Activated T-helper 17 cell treated with anti-CD3 and anti-CD28 coated beads, Interleukin-2, amount 50 U/mL, for 72 hours (primary cell): ENCODE results near the gene MAD2L1. TPM values are rescaled to one million over a fixed set of nuclear protein-coding genes. Genes with fewer than 3 reads are reported as not detected.
A peak's percentile ranks its signal among the peaks of the same experiment; 100 is the strongest.
"Not testable (repeated sequence)": the region's sequence is repeated elsewhere in the genome, so short reads cannot be mapped to it uniquely, and the experiment has no call there.

Source experiments
- ATAC-seq: fragments of 150-1000 bp; cut with Tn5 transposase; replicated peaks from 2 replicates; pipeline ENCODE4 v1.10.0; 2021; ENCODE audit warnings: mild to moderate bottlenecking, moderate library complexity
- H3K27ac Mint-ChIP-seq: one replicate; pipeline ENCODE4 v1.8.0; 2022; ENCODE audit warnings: mixed read lengths
- H3K27me3 Mint-ChIP-seq: one replicate; pipeline ENCODE4 v1.8.0; 2022; ENCODE audit warnings: mixed read lengths
- H3K36me3 Mint-ChIP-seq: one replicate; pipeline ENCODE4 v1.8.0; 2022; ENCODE audit warnings: low read depth, mild to moderate bottlenecking, mixed read lengths
- H3K4me1 Mint-ChIP-seq: one replicate; pipeline ENCODE4 v1.8.0; 2022; ENCODE audit warnings: mixed read lengths
- H3K4me3 Mint-ChIP-seq: one replicate; pipeline ENCODE4 v1.8.0; 2022; ENCODE audit warnings: mild to moderate bottlenecking, mixed read lengths
- H3K9me3 Mint-ChIP-seq: one replicate; pipeline ENCODE4 v1.8.0; 2022; ENCODE audit warnings: mixed read lengths
- total RNA-seq, 2 donors: library from RNA; stranded (reverse); gene quantifications; one replicate each; pipeline ENCODE4 v1.2.3, GENCODE V29; 2022

MAD2L1 gene
- total RNA-seq, 2 donors from 2014 or later: 61.0 to 89.7 TPM

DNA sequence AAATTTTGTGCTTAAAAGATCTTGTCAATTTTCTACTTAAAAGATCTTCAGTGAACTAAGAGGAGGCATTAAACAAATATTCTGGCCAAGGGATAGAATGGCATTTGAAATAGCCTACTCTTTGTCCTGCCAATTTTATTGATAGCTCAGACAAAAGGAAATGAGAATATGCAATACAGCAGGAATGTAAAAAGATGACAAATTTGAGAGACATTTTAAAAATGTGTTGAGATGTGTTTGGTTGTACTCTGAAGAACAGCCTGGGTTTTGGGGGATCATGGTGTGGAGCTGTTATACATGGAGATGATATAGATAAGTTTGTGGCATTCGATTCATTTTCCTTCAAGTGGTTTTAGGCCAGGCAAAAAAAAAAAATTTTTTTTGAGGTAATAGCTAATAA is 11.6 kb upstream of the MAD2L1 start:
- H3K4me3 Mint-ChIP-seq: no peak overlapping the region
- H3K27me3 Mint-ChIP-seq: no peaks in the 10 kb centered on the region
- ATAC-seq: no peak
- no peak overlapping the region for H3K27ac Mint-ChIP-seq
- H3K9me3 Mint-ChIP-seq: no peaks in the 10 kb centered on the region
- H3K36me3 Mint-ChIP-seq: no peaks in the 10 kb centered on the region
- no peaks in the 10 kb centered on the region for H3K4me1 Mint-ChIP-seq

GRCh38 chr4:120071192-120071795 is 4.6 kb upstream of the MAD2L1 start:
- Mint-ChIP-seq H3K4me3 (no peak overlapping the region), H3K9me3 (no peaks in the 10 kb centered on the region), H3K36me3 (peaks cover 15% of the 10 kb centered on the region), H3K27ac (no peak overlapping the region), H3K4me1 (peaks cover 16% of the 10 kb centered on the region), H3K27me3 (no peaks in the 10 kb centered on the region)
- no peak for ATAC-seq

DNA sequence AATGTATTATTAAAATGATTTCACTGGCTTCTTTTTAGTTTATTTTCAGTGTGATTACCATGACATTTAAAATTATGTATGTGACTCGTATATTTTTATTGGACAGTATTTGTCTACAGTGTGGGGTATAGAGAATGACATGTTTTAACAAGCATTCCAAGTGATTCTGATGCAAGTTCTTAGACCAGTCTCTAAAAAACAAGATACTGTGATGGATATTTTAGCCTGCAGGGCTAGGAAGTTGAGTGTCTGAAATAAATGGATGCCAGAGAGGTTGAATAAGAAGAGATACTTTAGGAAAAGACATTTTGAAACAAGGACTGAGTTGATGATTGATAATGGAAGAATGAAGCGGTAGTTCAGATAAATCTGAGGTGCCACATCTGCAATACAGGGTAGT is 3.5 kb upstream of the MAD2L1 start:
- no peak for ATAC-seq
- no peak overlapping the region for H3K4me3 Mint-ChIP-seq
- H3K9me3 Mint-ChIP-seq: no peaks in the 10 kb centered on the region
- H3K27me3 Mint-ChIP-seq: no peaks in the 10 kb centered on the region
- H3K36me3 Mint-ChIP-seq: peaks cover 24% of the 10 kb centered on the region
- peaks cover 16% of the 10 kb centered on the region for H3K4me1 Mint-ChIP-seq
- peak overlapping the region; percentile 66 for H3K27ac Mint-ChIP-seq

- peak; percentile 71 for ATAC-seq
- Mint-ChIP-seq H3K27ac (peak overlapping the region; percentile 98), H3K36me3 (peaks cover 60% of the 10 kb centered on the region), H3K4me3 (peak overlapping the region; percentile 97), H3K9me3 (no peaks in the 10 kb centered on the region), H3K4me1 (peaks cover 41% of the 10 kb centered on the region), H3K27me3 (no peaks in the 10 kb centered on the region)
Observed at GRCh38 chr4:120065974-120066516, 603 bp downstream of the MAD2L1 start.

GRCh38 chr4:120064887-120065286 is 1.8 kb downstream of the MAD2L1 start:
- no peak for ATAC-seq
- Mint-ChIP-seq H3K27ac (peak overlapping the region; percentile 98), H3K9me3 (no peaks in the 10 kb centered on the region), H3K4me1 (peaks cover 36% of the 10 kb centered on the region), H3K36me3 (peaks cover 72% of the 10 kb centered on the region), H3K4me3 (peak overlapping the region; percentile 97), H3K27me3 (no peaks in the 10 kb centered on the region)

- H3K9me3 Mint-ChIP-seq, ATAC-seq, H3K27me3 Mint-ChIP-seq: not testable (repeated sequence)
- peaks cover 84% of the 10 kb centered on the region for H3K36me3 Mint-ChIP-seq
- H3K4me1 Mint-ChIP-seq: peaks cover 31% of the 10 kb centered on the region
- peak overlapping the region; percentile 97 for H3K4me3 Mint-ChIP-seq
- H3K27ac Mint-ChIP-seq: peak overlapping the region; percentile 84
Observed at GRCh38 chr4:120063711-120064110, 2.9 kb downstream of the MAD2L1 start.

DNA sequence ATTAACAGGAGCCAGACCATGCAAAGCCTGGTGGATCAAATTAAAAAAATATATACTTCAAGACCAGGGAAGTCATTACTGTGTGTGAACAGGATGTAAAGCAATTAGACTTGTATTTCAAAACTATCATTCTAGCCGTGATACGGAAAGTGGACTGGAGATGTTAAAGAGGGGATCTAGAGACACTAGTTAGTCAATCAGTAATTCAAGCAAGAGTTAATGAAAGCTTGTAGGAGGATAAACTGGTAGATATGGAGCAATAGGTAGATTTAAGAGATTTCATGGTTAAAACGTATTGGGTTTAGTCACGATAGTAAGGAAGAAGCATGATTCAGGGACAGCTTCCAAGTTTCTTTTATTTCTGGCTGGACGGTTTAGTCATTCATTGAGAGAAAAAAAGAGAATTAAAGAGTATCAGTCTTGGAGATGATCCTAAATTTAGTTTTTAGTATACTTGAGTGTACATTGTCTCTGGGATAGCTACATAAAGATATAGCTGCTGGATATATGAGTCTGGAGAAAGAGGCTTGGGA is 3.9 kb downstream of the MAD2L1 start:
- no peaks in the 10 kb centered on the region for H3K27me3 Mint-ChIP-seq
- H3K4me1 Mint-ChIP-seq: peaks cover 25% of the 10 kb centered on the region
- peak overlapping the region; percentile 97 for H3K4me3 Mint-ChIP-seq
- H3K9me3 Mint-ChIP-seq: no peaks in the 10 kb centered on the region
- peak overlapping the region; percentile 84 for H3K27ac Mint-ChIP-seq
- no peak for ATAC-seq
- peaks cover 91% of the 10 kb centered on the region for H3K36me3 Mint-ChIP-seq

DNA sequence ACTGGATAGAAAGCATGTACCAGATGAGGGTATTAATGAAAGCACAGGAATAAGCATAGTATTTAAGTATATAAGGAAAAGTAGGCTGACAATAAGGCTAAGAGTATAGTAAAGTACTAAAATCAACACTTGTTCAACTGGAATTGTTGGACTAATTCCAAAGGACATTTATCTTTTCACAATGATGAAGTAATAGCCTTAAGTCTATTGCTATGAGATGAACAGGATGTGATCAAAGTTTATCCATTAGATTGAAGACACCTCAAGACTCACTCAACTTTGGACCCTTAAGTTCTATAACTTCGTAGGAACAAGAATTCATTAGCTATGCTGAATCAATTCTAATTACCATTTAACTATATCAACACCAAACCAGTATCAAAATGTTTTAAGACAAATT is 7.6 kb downstream of the MAD2L1 start:
- Mint-ChIP-seq H3K9me3 (no peaks in the 10 kb centered on the region), H3K4me3 (no peak overlapping the region), H3K36me3 (peaks cover 71% of the 10 kb centered on the region), H3K4me1 (peaks cover 19% of the 10 kb centered on the region), H3K27me3 (no peaks in the 10 kb centered on the region), H3K27ac (no peak overlapping the region)
- no peak for ATAC-seq

DNA sequence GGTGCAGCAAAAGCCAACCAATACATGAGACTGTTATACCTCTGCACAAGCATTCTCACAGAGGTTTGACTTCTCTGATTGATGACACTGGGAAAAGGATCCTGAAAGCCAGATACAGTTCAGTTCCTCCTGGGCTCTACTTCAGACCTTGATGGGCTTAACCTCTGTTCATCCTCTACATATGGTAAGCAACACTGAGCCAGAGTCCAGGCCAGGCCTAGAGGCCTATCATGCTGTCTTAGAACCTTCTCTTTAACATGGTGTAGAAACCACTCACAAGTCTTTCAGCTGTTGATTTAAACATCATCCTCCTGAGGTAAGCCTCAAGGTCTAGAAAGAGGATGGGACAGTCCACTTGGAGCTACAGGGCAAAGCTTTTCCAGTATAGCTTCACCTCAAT is 9.2 kb downstream of the MAD2L1 start:
- ATAC-seq: no peak
- peaks cover 55% of the 10 kb centered on the region for H3K36me3 Mint-ChIP-seq
- H3K4me1 Mint-ChIP-seq: peaks cover 7% of the 10 kb centered on the region
- H3K9me3 Mint-ChIP-seq: no peaks in the 10 kb centered on the region
- H3K27me3 Mint-ChIP-seq: no peaks in the 10 kb centered on the region
- no peak overlapping the region for H3K4me3 Mint-ChIP-seq
- H3K27ac Mint-ChIP-seq: no peak overlapping the region

DNA sequence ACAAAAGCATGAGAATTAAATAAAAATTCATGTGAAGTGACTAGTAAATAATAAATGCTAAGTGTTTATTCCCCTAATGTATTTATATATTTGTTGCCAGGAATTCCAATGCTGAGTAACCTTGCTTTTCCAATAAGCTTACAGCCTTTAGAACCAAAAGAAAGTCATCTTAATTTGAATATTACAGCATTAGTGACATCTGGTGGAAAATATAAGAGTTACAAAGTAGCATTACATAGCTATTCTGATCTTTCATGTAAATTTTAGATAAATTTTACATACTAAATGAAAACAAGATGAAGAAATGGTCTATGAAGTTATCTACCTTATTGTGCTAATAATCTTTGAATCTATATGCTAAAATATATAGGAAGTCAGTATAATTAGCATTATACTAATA is 10.4 kb downstream of the MAD2L1 start:
- H3K9me3 Mint-ChIP-seq: no peaks in the 10 kb centered on the region

GRCh38 chr4:120055795-120056194 is 10.9 kb downstream of the MAD2L1 start:
- no peak overlapping the region for H3K4me3 Mint-ChIP-seq
- no peaks in the 10 kb centered on the region for H3K9me3 Mint-ChIP-seq
- no peak for ATAC-seq
- H3K36me3 Mint-ChIP-seq: peaks cover 43% of the 10 kb centered on the region
- H3K27me3 Mint-ChIP-seq: no peaks in the 10 kb centered on the region
- H3K4me1 Mint-ChIP-seq: no peaks in the 10 kb centered on the region
- no peak overlapping the region for H3K27ac Mint-ChIP-seq

More for the DNA sequence above, 10.4 kb downstream of the MAD2L1 start:
- ATAC-seq: no peak
- H3K4me1 Mint-ChIP-seq: no peaks in the 10 kb centered on the region
- H3K27me3 Mint-ChIP-seq: no peaks in the 10 kb centered on the region
- no peak overlapping the region for H3K27ac Mint-ChIP-seq
- peaks cover 46% of the 10 kb centered on the region for H3K36me3 Mint-ChIP-seq
- no peak overlapping the region for H3K4me3 Mint-ChIP-seq

GRCh38 chr4:120055162-120055561 is 11.5 kb downstream of the MAD2L1 start:
- Mint-ChIP-seq H3K36me3 (peaks cover 37% of the 10 kb centered on the region), H3K27ac (no peak overlapping the region), H3K4me1 (no peaks in the 10 kb centered on the region), H3K4me3 (no peak overlapping the region), H3K27me3 (no peaks in the 10 kb centered on the region), H3K9me3 (no peaks in the 10 kb centered on the region)
- no peak for ATAC-seq

- Mint-ChIP-seq H3K27ac (no peak overlapping the region), H3K4me3 (no peak overlapping the region), H3K27me3 (no peaks in the 10 kb centered on the region), H3K9me3 (no peaks in the 10 kb centered on the region), H3K36me3 (peaks cover 24% of the 10 kb centered on the region), H3K4me1 (no peaks in the 10 kb centered on the region)
- ATAC-seq: no peak
Observed at GRCh38 chr4:120053911-120054310, 12.7 kb downstream of the MAD2L1 start.

- no peaks in the 10 kb centered on the region for H3K27me3 Mint-ChIP-seq
Observed at GRCh38 chr4:120052856-120053255, 13.8 kb downstream of the MAD2L1 start.

DNA sequence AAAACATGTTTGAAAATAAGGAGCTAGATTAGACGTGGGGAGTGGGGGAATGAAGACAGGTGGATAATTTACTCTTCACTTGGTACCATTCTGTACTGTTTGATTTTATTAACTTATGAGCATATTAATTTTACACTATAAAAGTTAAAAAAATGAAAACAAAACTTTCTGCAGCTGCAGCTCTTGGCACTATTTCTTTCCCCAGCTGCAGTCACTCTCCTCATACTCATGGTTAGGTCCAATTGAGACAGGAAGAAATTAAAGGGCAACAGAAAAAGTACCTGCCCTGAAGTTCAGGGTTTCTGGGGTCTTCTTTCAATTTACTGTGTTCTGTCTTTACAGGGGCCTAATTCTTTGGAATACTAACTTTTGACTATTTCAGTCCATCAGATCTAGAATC is 15.4 kb downstream of the MAD2L1 start:
- H3K36me3 Mint-ChIP-seq: peaks cover 14% of the 10 kb centered on the region
- ATAC-seq: no peak
- H3K27me3 Mint-ChIP-seq: no peaks in the 10 kb centered on the region
- no peak overlapping the region for H3K27ac Mint-ChIP-seq
- no peak overlapping the region for H3K4me3 Mint-ChIP-seq
- no peaks in the 10 kb centered on the region for H3K9me3 Mint-ChIP-seq
- no peaks in the 10 kb centered on the region for H3K4me1 Mint-ChIP-seq

More at GRCh38 chr4:120052856-120053255, 13.8 kb downstream of the MAD2L1 start:
- ATAC-seq: no peak
- Mint-ChIP-seq H3K27ac (no peak overlapping the region), H3K9me3 (no peaks in the 10 kb centered on the region), H3K4me1 (no peaks in the 10 kb centered on the region), H3K4me3 (no peak overlapping the region), H3K36me3 (peaks cover 14% of the 10 kb centered on the region)
